Measurements from ENCODE around the gene GUF1.
"Not testable (repeated sequence)": the region's sequence is repeated elsewhere in the genome, so short reads cannot be mapped to it uniquely, and the experiment has no call there.

GUF1 gene

GRCh38 chr4:44726038-44726871 lies 48.0 kb downstream of the GUF1 start, which contains the start of gene GNPDA2:
Gene GNPDA2, minus strand, starts transcription at chr4:44726556. Its CDS starts 4,349 bp downstream, at chr4:44722207.
- H3K9me3 ChIP-seq (ENCODE audit: severe bottlenecking) = no peaks in the 10 kb centered on the region
- H3K27ac ChIP-seq = peak within 1 kb of the TSS; percentile 90
- peak within 1 kb of the TSS; percentile 96 for H3K4me3 ChIP-seq (ENCODE audit: low read depth, low read length)
- peak; percentile 45 for TF ChIP-seq CTCF (IDR thresholded peaks at IDR 0.05; ENCODE audit: low read depth, low read length)
- H3K36me3 ChIP-seq = no peaks in the 10 kb centered on the region
- peak; percentile 94 for DNase-seq
- no peaks in the 10 kb centered on the region for H3K27me3 ChIP-seq (ENCODE audit: insufficient read depth, low read depth, severe bottlenecking)

- DNase-seq = no peak
- Histone ChIP-seq H3K27ac (no peak overlapping the region), H3K9me3 (ENCODE audit: severe bottlenecking) (no peaks in the 10 kb centered on the region), H3K27me3 (ENCODE audit: insufficient read depth, low read depth, severe bottlenecking) (no peaks in the 10 kb centered on the region), H3K36me3 (no peaks in the 10 kb centered on the region), H3K4me3 (ENCODE audit: low read depth, low read length) (no peak overlapping the region)
- TF ChIP-seq CTCF (IDR thresholded peaks at IDR 0.05; ENCODE audit: low read depth, low read length) = no peak
These were observed 49.3 kb downstream of the GUF1 start for GRCh38 chr4:44727471-44727870.

- not testable (repeated sequence) for H3K27me3 ChIP-seq (ENCODE audit: insufficient read depth, low read depth, severe bottlenecking)
These were observed 50.5 kb downstream of the GUF1 start for GRCh38 chr4:44728694-44729093.

GRCh38 chr4:44736900-44737299 lies 58.7 kb downstream of the GUF1 start:
- no peak overlapping the region for H3K27ac ChIP-seq
- no peaks in the 10 kb centered on the region for H3K36me3 ChIP-seq
- DNase-seq = no peak
- no peak for TF ChIP-seq CTCF (IDR thresholded peaks at IDR 0.05; ENCODE audit: low read depth, low read length)
- no peak overlapping the region for H3K4me3 ChIP-seq (ENCODE audit: low read depth, low read length)
- no peaks in the 10 kb centered on the region for H3K27me3 ChIP-seq (ENCODE audit: insufficient read depth, low read depth, severe bottlenecking)
- no peaks in the 10 kb centered on the region for H3K9me3 ChIP-seq (ENCODE audit: severe bottlenecking)

More at GRCh38 chr4:44728694-44729093, 50.5 kb downstream of the GUF1 start:
- DNase-seq; H3K27ac ChIP-seq; H3K4me3 ChIP-seq (ENCODE audit: low read depth, low read length); H3K36me3 ChIP-seq; H3K9me3 ChIP-seq (ENCODE audit: severe bottlenecking): not testable (repeated sequence)

- no peaks in the 10 kb centered on the region for H3K36me3 ChIP-seq
- TF ChIP-seq CTCF (IDR thresholded peaks at IDR 0.05; ENCODE audit: low read depth, low read length) = no peak; the same call in 1 of the 2 replicates
- H3K27me3 ChIP-seq (ENCODE audit: insufficient read depth, low read depth, severe bottlenecking) = no peaks in the 10 kb centered on the region
- peak; percentile 17 for DNase-seq
- no peak overlapping the region for H3K4me3 ChIP-seq (ENCODE audit: low read depth, low read length)
- no peaks in the 10 kb centered on the region for H3K9me3 ChIP-seq (ENCODE audit: severe bottlenecking)
- H3K27ac ChIP-seq = no peak overlapping the region
These were observed 60.4 kb downstream of the GUF1 start for GRCh38 chr4:44738615-44739014.

- no peak overlapping the region for H3K4me3 ChIP-seq (ENCODE audit: low read depth, low read length)
- no peaks in the 10 kb centered on the region for H3K27me3 ChIP-seq (ENCODE audit: insufficient read depth, low read depth, severe bottlenecking)
- DNase-seq = no peak
- TF ChIP-seq CTCF (IDR thresholded peaks at IDR 0.05; ENCODE audit: low read depth, low read length) = no peak
- no peaks in the 10 kb centered on the region for H3K36me3 ChIP-seq
- no peaks in the 10 kb centered on the region for H3K9me3 ChIP-seq (ENCODE audit: severe bottlenecking)
- no peak overlapping the region for H3K27ac ChIP-seq
These were observed 62.0 kb downstream of the GUF1 start for GRCh38 chr4:44740201-44740600.

Data from WERI-Rb-1 (cell line).